ENCODE results near the gene ARHGEF40.

DNA sequence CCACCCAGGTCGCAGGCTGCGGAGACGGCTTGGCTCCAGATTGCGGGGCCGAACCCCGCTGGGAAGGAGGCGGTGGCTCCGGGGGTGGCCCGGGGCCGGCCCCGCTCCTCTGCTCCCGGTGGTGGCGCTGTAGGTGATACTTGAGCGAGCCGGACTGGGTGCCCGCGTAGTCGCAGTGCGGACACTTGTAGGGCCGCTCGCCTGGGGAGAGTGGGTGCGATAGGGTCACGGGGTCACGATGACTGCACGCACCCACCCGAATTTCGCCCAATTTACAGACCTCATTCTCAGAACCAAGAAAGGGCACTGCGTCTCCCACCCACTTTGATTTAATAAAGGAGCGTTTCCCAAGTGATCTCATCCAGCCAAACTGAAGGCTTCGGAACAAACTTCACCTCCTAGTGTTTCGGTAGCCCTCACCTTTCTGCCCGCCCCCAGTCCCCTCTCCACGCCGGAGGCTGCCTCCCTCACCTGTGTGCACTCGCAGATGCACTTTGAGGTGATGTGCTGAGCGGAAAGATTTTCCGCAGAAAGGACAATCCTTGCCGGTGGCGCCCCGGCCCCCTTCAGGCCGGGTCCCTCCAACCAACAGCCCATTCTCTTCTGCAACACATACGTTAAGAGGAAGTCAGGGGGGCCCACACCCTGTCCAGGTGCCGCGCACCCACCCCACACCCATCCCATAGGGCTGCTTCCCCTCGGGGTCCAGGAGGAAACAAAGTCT, 21.0 kb downstream of the ARHGEF40 start:
- TF ChIP-seq POLR2AphosphoS5 (IDR thresholded peaks at IDR 0.05; ENCODE audit: low read depth, low read length) (no peak), TAF1 (IDR thresholded peaks at IDR 0.05; ENCODE audit: borderline replicate concordance, insufficient read depth, low read length) (no peak), SIN3A (IDR thresholded peaks at IDR 0.05; ENCODE audit: borderline replicate concordance, insufficient read depth, low read length) (no peak), FOXP2 (optimal IDR thresholded peaks at IDR 0.05; ENCODE audit: borderline replicate concordance, extremely low read depth, extremely low read length, insufficient read depth) (no peak)
- TF ChIP-seq, protein P1, sequence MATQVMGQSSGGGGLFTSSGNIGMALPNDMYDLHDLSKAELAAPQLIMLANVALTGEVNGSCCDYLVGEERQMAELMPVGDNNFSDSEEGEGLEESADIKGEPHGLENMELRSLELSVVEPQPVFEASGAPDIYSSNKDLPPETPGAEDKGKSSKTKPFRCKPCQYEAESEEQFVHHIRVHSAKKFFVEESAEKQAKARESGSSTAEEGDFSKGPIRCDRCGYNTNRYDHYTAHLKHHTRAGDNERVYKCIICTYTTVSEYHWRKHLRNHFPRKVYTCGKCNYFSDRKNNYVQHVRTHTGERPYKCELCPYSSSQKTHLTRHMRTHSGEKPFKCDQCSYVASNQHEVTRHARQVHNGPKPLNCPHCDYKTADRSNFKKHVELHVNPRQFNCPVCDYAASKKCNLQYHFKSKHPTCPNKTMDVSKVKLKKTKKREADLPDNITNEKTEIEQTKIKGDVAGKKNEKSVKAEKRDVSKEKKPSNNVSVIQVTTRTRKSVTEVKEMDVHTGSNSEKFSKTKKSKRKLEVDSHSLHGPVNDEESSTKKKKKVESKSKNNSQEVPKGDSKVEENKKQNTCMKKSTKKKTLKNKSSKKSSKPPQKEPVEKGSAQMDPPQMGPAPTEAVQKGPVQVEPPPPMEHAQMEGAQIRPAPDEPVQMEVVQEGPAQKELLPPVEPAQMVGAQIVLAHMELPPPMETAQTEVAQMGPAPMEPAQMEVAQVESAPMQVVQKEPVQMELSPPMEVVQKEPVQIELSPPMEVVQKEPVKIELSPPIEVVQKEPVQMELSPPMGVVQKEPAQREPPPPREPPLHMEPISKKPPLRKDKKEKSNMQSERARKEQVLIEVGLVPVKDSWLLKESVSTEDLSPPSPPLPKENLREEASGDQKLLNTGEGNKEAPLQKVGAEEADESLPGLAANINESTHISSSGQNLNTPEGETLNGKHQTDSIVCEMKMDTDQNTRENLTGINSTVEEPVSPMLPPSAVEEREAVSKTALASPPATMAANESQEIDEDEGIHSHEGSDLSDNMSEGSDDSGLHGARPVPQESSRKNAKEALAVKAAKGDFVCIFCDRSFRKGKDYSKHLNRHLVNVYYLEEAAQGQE (IDR thresholded peaks at IDR 0.05; ENCODE audit: insufficient read depth in 1 of 2, low read depth in 2 of 2, low read length in 2 of 2), result no peak
